ENCODE data around the gene C1orf105. TPM values are rescaled to one million over a fixed set of nuclear protein-coding genes. Genes with fewer than 3 reads are reported as not detected.

The C1orf105 gene
- total RNA-seq, 1 donor from 2014 or later: not detected

DNA sequence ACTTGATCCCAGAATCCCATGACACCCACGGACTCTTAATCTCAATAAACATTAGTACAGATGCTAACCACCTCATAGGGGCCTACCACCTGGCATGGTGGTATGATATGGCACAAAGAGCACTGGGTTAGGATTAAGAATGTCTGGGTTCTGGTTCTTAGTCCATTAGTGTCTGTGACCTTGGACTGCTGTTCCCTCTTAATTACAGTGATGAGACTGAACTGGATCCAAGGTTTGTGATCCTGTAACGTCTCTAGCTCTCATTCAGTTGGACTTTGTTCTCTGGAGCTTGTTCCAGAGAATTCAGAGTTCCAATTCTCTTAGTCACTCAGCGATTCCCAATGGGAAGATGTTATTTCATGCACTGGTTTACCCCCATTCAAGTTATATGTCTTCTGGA, 47.0 kb downstream of the C1orf105 start:
- Histone ChIP-seq H3K4me1 (no peaks in the 10 kb centered on the region), H3K4me3 (no peak overlapping the region), H3K27ac (no peak overlapping the region), H3K36me3 (no peaks in the 10 kb centered on the region), H3K9me3 (no peaks in the 10 kb centered on the region), H3K27me3 (no peaks in the 10 kb centered on the region)
- ATAC-seq: no peak
- intact Hi-C loops (cut with DNase I): no loop called here
- TF ChIP-seq, protein P1, sequence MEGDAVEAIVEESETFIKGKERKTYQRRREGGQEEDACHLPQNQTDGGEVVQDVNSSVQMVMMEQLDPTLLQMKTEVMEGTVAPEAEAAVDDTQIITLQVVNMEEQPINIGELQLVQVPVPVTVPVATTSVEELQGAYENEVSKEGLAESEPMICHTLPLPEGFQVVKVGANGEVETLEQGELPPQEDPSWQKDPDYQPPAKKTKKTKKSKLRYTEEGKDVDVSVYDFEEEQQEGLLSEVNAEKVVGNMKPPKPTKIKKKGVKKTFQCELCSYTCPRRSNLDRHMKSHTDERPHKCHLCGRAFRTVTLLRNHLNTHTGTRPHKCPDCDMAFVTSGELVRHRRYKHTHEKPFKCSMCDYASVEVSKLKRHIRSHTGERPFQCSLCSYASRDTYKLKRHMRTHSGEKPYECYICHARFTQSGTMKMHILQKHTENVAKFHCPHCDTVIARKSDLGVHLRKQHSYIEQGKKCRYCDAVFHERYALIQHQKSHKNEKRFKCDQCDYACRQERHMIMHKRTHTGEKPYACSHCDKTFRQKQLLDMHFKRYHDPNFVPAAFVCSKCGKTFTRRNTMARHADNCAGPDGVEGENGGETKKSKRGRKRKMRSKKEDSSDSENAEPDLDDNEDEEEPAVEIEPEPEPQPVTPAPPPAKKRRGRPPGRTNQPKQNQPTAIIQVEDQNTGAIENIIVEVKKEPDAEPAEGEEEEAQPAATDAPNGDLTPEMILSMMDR (IDR thresholded peaks at IDR 0.05): no peak
- no peak for DNase-seq

DNA sequence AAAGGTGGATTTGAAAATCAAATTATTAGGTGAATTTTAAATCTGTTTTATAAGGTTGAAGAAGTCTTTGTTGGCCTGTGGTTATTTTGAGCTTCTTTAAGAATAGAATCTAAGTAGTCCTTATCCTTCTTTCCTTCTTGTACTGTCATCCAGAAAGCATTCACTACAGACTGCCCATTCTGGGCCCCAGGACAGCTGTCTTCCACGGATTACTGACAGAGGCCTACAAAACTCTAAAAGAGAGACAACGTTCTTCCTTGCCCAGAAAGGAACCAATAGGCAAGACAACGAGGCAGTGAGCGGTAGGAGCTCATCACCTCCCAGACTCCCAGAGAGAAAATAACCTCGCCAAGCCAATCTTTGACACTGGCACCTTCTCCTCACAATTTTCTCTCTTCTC, 47.8 kb downstream of the C1orf105 start:
- Histone ChIP-seq H3K4me1 (no peaks in the 10 kb centered on the region), H3K27me3 (no peaks in the 10 kb centered on the region), H3K9me3 (no peaks in the 10 kb centered on the region), H3K27ac (no peak overlapping the region), H3K4me3 (no peak overlapping the region), H3K36me3 (no peaks in the 10 kb centered on the region)
- intact Hi-C loops (cut with DNase I): no loop called here
- ATAC-seq (no peak), DNase-seq (no peak)
- TF ChIP-seq, protein P1 (IDR thresholded peaks at IDR 0.05): no peak

GRCh38 chr1:172469717-172470116, 49.2 kb downstream of the C1orf105 start:
- intact Hi-C loops (cut with DNase I): no loop called here
- TF ChIP-seq, protein P1 (IDR thresholded peaks at IDR 0.05): no peak
- no peak overlapping the region for H3K4me3 ChIP-seq

GRCh38 chr1:172470149-172470548, 49.7 kb downstream of the C1orf105 start:
- intact Hi-C loops (cut with DNase I): no loop called here
- no peak for DNase-seq

More at GRCh38 chr1:172469717-172470116, 49.2 kb downstream of the C1orf105 start:
- H3K4me1 ChIP-seq: no peaks in the 10 kb centered on the region
- H3K27ac ChIP-seq: no peak overlapping the region
- H3K27me3 ChIP-seq: no peaks in the 10 kb centered on the region
- DNase-seq (no peak), ATAC-seq (no peak)
- no peaks in the 10 kb centered on the region for H3K36me3 ChIP-seq
- H3K9me3 ChIP-seq: no peaks in the 10 kb centered on the region

GRCh38 chr1:172471666-172472065, 51.2 kb downstream of the C1orf105 start:
- H3K36me3 ChIP-seq: no peaks in the 10 kb centered on the region
- intact Hi-C loops (cut with DNase I): no loop called here
- no peaks in the 10 kb centered on the region for H3K27me3 ChIP-seq
- TF ChIP-seq, protein P1 (IDR thresholded peaks at IDR 0.05): no peak
- DNase-seq: no peak
- no peak for ATAC-seq
- no peak overlapping the region for H3K4me3 ChIP-seq
- H3K27ac ChIP-seq: no peak overlapping the region
- H3K4me1 ChIP-seq: no peaks in the 10 kb centered on the region
- H3K9me3 ChIP-seq: no peaks in the 10 kb centered on the region

More at GRCh38 chr1:172470149-172470548, 49.7 kb downstream of the C1orf105 start:
- Histone ChIP-seq H3K36me3 (no peaks in the 10 kb centered on the region), H3K27me3 (no peaks in the 10 kb centered on the region), H3K4me1 (no peaks in the 10 kb centered on the region), H3K27ac (no peak overlapping the region), H3K9me3 (no peaks in the 10 kb centered on the region), H3K4me3 (no peak overlapping the region)
- TF ChIP-seq, protein P1 (IDR thresholded peaks at IDR 0.05): no peak
- no peak for ATAC-seq

DNA sequence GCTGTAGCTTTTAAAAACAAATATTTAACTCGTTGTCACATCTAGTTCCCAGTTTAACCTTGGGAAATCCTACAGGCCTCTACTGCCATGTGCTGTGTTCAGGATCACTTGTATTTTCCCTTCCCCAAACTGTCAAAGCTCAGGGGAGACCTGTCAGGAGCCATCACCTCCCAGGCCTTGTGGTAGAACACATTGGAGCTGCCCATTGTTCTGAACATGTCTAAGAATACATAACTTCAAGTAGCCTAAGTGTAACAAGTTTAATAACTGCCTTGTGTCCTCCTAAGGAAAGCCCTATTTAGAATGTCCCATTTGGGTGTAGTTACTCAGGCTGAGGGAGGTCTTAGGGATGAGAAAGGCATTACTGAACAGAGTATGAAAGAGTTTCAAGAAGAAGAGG, 52.0 kb downstream of the C1orf105 start:
- intact Hi-C loops (cut with DNase I): no loop called here
- Histone ChIP-seq H3K36me3 (no peaks in the 10 kb centered on the region), H3K4me3 (no peak overlapping the region), H3K27ac (no peak overlapping the region), H3K9me3 (no peaks in the 10 kb centered on the region), H3K27me3 (no peaks in the 10 kb centered on the region), H3K4me1 (no peaks in the 10 kb centered on the region)
- TF ChIP-seq, protein P1 (IDR thresholded peaks at IDR 0.05): no peak
- ATAC-seq (no peak), DNase-seq (no peak)
